Omental fat pad (tissue), 4 donors: Measurements from ENCODE around the gene DTX2. TPM values are rescaled to one million over a fixed set of nuclear protein-coding genes. Genes with fewer than 3 reads are reported as not detected.
"Not testable (repeated sequence)": the region's sequence is repeated elsewhere in the genome, so short reads cannot be mapped to it uniquely, and the experiment has no call there.

Experiments
- ATAC-seq: fragments of 150-250 bp; one replicate; pipeline ENCODE4 v1.9.1; 2016; ENCODE audit warnings: mild to moderate bottlenecking, moderate library complexity; ENCODE audit not compliant: low FRiP score
- DNase-seq: peaks from one replicate; pipeline ENCODE4 v3.0.0-alpha.2; 2019; ENCODE audit warnings: low spot score
- CTCF ChIP-seq, 3 donors: fragments of 450-650 bp; IDR thresholded peaks; one replicate each; pipeline ENCODE4 v1.5.1; 2016 to 2017; ENCODE audit warnings: antibody characterized with exemption in 3 of 3, mild to moderate bottlenecking in 3 of 3, moderate library complexity in 2 of 3
- total RNA-seq, 4 donors: library from RNA; depleted of rRNA; stranded (reverse); fragments of >200 nt; gene quantifications; one replicate each; pipeline ENCODE4 v1.1.0, GENCODE V29; 2016

DTX2 gene
- total RNA-seq, 4 donors from 2014 or later: 15.1 to 32.2 (median 22.1) TPM

DNA sequence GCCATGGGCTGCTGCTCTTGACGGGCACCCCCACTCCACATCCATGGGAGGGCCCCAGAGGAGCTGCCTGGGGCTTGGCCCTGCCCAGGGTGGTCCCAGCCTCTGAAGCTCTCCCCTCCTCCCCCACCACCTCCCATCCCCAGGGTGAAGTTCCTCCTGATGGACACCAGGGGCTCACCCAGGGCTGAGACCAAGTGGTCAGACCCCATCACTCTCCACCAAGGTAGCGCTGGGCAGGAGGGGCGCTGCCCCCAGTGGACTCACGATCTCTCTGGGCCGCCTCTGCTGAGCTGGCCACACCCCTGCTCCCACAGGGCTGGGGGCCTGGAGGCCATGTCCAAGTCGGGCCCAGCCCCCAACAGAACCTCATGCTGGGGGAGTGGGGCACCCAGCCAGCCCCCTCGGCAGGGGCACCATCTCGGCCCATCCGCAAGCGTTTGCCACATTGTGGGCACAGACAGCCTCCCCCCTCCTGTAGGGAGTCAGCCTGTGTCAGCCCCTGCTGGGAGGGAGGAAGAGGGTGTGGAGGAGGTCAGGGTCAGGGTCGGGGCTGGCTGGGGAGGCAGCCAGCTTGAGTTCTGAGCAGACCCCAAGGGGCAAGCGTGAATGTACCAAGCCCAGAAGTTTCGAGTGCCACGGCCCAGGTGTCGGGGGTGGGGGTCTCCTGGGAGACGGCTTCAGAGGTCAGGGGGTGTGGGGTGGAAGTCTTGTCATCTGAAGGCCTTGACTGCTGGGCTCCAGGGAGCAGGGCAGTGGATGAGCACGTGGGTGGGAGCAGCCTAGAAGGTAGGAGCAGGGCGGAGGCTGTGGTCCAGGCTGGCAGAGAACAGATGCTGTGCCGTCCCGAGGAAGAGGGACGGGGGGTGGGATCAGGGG is 51.7 kb downstream of the DTX2 start:
- ATAC-seq (peak; percentile 48), DNase-seq (no peak)
- TF ChIP-seq CTCF (IDR thresholded peaks at IDR 0.05): no peak

DNA sequence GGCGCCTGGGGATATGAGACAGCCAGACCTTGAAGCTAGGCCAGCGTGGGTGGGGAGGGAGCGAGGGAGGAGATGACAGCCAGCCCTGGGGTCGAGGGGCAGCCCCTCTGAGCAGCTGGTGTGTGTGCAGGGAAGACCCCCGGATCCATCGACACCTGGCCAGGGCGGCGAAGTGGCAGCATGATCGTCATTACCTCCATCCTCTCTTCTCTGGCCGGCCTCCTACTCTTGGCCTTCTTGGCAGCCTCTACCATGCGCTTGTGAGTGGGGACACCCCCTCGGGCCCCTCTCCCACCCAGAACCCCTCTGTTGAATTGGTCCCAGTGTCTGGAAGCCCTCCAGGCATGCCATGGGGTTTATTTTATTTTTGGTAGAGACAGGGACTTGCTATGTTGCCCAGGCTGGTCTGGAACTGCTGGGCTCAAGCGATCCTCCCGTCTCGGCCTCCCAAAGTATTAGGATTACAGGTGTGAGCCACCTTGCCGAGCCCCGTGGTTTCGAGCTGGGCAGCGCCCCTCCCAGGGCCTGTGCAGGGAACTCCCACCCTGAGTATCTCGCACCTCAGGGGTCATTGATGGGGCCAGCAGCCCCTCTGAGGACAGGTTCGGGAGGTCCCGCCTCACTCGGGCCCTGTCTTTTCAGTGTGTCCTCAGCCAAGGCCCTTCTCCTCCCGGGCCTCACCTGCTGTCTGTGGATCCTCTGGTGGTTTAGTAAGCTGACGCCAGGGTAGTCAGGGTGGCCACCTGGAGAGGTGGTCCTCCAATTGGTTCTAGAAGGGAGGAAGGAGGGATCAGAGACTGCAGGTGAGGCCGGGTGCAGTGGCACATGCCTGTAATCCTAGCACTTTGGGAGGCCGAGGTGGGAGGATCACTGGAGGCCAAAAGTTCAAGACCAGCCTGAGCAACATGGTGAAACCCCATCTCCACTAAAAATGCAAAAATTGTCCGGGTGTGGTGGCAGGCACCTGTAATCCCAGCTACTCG is 52.6 kb downstream of the DTX2 start:
- ATAC-seq (no peak), DNase-seq (no peak)
- no peak for TF ChIP-seq CTCF (IDR thresholded peaks at IDR 0.05)

DNA sequence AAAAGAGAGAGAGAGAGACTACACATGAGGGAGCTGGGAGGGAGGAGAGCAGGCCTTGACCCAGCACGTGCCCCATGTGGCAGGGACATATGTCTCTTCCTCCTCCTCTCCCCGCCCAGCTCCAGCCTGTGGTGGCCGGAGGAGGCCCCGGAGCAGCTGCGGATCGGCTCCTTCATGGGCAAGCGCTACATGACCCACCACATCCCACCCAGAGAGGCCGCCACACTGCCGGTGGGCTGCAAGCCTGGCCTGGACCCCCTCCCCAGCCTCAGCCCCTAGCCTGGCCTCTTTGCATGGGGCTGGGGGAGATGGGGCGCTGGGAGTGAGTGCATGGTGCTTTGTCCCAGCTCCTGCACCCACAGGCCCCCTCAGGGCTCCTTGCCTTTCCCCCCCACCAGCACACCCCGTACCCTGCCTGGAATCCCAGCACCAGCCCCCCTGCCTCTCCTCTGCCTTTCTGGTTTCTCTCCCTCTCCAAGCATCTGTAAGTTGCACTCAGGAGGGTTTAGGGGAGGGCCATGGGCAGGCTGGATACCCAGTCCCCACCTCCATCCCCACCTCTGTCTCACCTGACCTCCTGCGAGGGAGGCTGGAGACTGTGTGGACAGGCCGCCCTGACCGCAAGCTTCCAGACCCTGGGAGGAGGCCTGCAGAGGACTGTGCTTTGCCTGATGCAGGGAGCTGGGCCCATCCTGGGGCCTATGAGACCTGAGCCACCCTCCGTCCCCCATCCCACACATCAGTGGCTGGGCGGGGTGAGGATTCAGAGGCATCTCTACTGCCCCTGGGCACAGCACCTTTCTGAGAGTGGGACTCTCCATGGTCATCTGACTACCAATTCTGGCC is 53.6 kb downstream of the DTX2 start:
- no peak for DNase-seq
- no peak for ATAC-seq

DNA sequence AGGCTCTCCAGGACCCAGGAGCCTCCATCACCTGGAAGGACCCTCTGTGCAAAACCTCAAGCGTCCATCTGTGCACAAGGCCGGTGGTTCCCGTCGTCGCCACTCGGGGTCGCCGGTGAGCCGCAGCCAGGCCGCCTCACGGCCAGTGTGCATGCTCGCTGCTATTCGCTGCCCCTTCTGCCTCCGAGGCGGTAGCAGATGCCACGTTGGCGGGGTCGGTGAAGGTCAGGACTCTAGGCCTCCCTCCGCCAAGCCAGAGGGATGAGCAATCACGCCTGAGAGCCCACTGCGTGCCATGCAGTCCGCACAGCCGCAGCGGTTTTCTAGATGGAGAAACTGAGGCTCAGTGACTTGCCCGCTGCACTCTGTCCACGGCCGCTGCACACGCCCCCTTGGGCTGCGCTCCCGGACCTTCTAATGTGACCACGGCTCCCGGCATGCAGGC is 54.5 kb downstream of the DTX2 start:
- no peak for TF ChIP-seq CTCF (IDR thresholded peaks at IDR 0.05)
- ATAC-seq: no peak
- DNase-seq: no peak

More for the DNA sequence above, 53.6 kb downstream of the DTX2 start:
- no peak for TF ChIP-seq CTCF (IDR thresholded peaks at IDR 0.05)

DNA sequence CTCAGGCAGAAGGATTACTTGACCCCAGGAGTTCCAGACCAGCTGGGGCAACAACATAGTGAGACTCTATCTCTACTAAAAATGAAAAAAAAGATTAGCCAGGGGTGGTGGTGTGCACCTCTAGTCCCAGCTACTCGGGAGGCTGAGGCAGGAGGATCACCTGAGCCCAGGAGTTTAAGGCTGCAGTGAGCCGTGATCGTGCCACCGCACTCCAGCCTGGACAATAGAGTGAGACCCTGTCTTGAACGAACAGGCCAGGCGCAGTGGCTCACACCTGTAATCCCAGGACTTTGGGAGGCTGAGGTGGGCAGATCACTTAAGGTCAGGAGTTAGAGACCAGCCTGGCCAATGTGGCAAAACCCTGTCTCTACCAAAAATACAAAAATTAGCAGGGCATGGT is 55.4 kb downstream of the DTX2 start:
- ATAC-seq, DNase-seq: not testable (repeated sequence)

GRCh38 chr7:76526183-76526582 is 64.7 kb downstream of the DTX2 start:
- DNase-seq, ATAC-seq: not testable (repeated sequence)

DNA sequence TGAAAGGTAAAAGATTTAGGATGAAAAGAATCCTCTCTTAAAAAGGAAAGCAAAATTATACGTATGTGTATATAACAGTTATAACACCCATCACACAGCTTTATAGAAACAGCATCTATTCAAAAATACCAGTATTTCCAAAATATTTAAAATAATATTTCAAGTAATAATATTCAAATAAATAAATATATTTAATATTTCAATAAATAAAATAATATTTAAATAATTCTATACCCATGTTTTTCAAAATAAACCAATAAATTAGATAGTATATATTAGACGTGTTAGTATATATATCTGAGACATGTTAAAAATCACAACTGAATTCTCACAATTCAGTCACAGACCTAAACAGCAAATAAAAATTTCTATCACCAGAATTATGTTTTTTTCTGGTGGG is 70.1 kb downstream of the DTX2 start:
- DNase-seq, ATAC-seq: not testable (repeated sequence)

DNA sequence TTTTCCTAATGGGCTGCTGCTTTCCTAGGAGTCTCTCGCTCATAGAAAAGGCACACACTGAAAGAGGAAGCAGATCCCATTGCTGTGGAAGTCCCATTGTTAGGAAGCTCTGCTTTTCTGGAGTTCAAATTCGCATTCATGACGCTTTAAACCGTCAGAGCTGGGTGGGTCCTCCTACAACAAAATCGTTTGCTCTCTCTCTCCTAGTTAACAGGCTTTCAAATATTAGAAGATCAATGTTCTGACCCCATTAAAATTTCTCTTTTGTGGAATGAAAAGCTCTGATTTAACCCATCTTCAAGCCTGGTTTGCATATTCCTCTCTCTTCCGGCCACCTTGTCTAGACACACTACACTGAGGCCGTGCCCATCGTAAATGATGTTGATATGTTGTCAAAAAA is 81.7 kb downstream of the DTX2 start, which contains the start of gene SPDYE16:
Gene SPDYE16, minus strand, starts transcription at position 101 of the 400 bp plus-strand sequence. CDS start 1,838 bp downstream, outside the sequence.
- not testable (repeated sequence) for DNase-seq, ATAC-seq

GRCh38 chr7:76549025-76549854 is 87.7 kb downstream of the DTX2 start:
- ATAC-seq: peak; percentile 100

GRCh38 chr7:76549855-76550248 is 88.3 kb downstream of the DTX2 start:
- ATAC-seq, DNase-seq: not testable (repeated sequence)

More at GRCh38 chr7:76549025-76549854, 87.7 kb downstream of the DTX2 start:
- peak; percentile 44 for DNase-seq

GRCh38 chr7:76551992-76552391 is 90.5 kb downstream of the DTX2 start:
- not testable (repeated sequence) for DNase-seq, ATAC-seq
